ENCODE measurements around the gene ARHGAP24.

The ARHGAP24 gene

GRCh38 chr4:85580489-85580888 lies 105.5 kb downstream of the ARHGAP24 start:
- no peak for DNase-seq (ENCODE audit: low spot score)

- no peak for DNase-seq (ENCODE audit: low spot score)
Measured at GRCh38 chr4:85587952-85588351, 113.0 kb downstream of the ARHGAP24 start.

GRCh38 chr4:85591406-85592098 lies 116.6 kb downstream of the ARHGAP24 start:
- no peak for DNase-seq (ENCODE audit: low spot score)

GRCh38 chr4:85595098-85595775 lies 120.3 kb downstream of the ARHGAP24 start:
- DNase-seq (ENCODE audit: low spot score): no peak

GRCh38 chr4:85595796-85596559 lies 121.0 kb downstream of the ARHGAP24 start:
- DNase-seq (ENCODE audit: low spot score): no peak

- no peak for DNase-seq (ENCODE audit: low spot score)
Measured at GRCh38 chr4:85598936-85599335, 124.0 kb downstream of the ARHGAP24 start.

GRCh38 chr4:85600501-85600900 lies 125.6 kb downstream of the ARHGAP24 start:
- no peak for DNase-seq (ENCODE audit: low spot score)

GRCh38 chr4:85603437-85604336 lies 128.7 kb downstream of the ARHGAP24 start:
- peak; percentile 49 for DNase-seq (ENCODE audit: low spot score)

- no peak for DNase-seq (ENCODE audit: low spot score)
Measured at GRCh38 chr4:85606505-85606904, 131.6 kb downstream of the ARHGAP24 start.

GRCh38 chr4:85607624-85608023 lies 132.7 kb downstream of the ARHGAP24 start:
- peak; percentile 91 for DNase-seq (ENCODE audit: low spot score)

- DNase-seq (ENCODE audit: low spot score): peak; percentile 29
Measured at GRCh38 chr4:85610450-85610849, 135.5 kb downstream of the ARHGAP24 start.

- DNase-seq (ENCODE audit: low spot score): no peak
Measured at GRCh38 chr4:85611661-85612060, 136.7 kb downstream of the ARHGAP24 start.

GRCh38 chr4:85613901-85614300 lies 139.0 kb downstream of the ARHGAP24 start:
- no peak for DNase-seq (ENCODE audit: low spot score)

GRCh38 chr4:85615952-85616351 lies 141.0 kb downstream of the ARHGAP24 start:
- no peak for DNase-seq (ENCODE audit: low spot score)

GRCh38 chr4:85617202-85617601 lies 142.3 kb downstream of the ARHGAP24 start:
- no peak for DNase-seq (ENCODE audit: low spot score)

GRCh38 chr4:85632981-85633380 lies 158.0 kb downstream of the ARHGAP24 start:
- DNase-seq (ENCODE audit: low spot score): no peak

GRCh38 chr4:85637778-85638177 lies 162.8 kb downstream of the ARHGAP24 start:
- no peak for DNase-seq (ENCODE audit: low spot score)

- no peak for DNase-seq (ENCODE audit: low spot score)
Measured at GRCh38 chr4:85639946-85640345, 165.0 kb downstream of the ARHGAP24 start.

- DNase-seq (ENCODE audit: low spot score): no peak
Measured at GRCh38 chr4:85642356-85643100, 167.6 kb downstream of the ARHGAP24 start.

GRCh38 chr4:85644061-85644460 lies 169.1 kb downstream of the ARHGAP24 start:
- no peak for DNase-seq (ENCODE audit: low spot score)

- DNase-seq (ENCODE audit: low spot score): no peak
Measured at GRCh38 chr4:85650908-85651307, 176.0 kb downstream of the ARHGAP24 start.

Measured in NAMALWA (cell line).